Activated CD4-positive, CD25-positive, alpha-beta regulatory T cell treated with anti-CD3 and anti-CD28 coated beads, Interleukin-2, amount 50 U/mL, for 72 hours (primary cell): ENCODE measurements around the gene NUDCD2.
"Not testable (repeated sequence)": the region's sequence is repeated elsewhere in the genome, so short reads cannot be mapped to it uniquely, and the experiment has no call there.

Experiments
- DNase-seq: peaks from one replicate; pipeline ENCODE4 v3.0.0; 2021

The NUDCD2 gene

GRCh38 chr5:163463063-163463435, 3.1 kb upstream of the NUDCD2 start:
- DNase-seq, result no peak

DNA sequence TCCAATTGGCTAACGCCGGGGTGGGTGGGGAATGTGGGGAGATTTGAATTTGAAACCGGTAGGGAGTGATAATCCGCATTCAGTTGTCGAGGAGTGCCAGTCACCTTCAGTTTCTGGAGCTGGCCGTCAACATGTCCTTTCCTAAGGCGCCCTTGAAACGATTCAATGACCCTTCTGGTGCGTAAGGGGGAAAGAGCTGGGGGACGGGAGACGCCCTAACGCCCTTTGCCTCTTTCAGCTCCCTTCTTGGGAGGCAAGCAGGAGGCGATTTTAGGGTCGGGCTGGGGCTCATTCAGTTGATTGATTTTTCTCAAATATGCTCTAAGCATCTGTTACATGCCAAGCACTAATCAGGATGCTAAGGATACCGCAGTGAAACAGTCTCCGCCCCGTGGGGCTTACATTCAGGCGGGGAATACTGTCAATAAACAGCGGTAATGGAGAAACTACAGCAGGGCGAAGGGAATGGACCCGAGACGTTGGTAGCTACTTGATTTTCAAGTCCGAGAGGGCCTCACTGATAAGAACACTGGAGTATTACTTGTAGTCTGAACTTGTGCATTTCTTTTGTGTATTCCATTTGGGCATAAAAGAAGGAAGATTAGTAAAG, 765 bp upstream of the NUDCD2 start, which contains the start of gene HMMR:
TSS of gene HMMR (plus strand) at position 71 of the 610 bp plus-strand sequence. CDS start at position 132, 61 bp downstream.
- no peak for DNase-seq

GRCh38 chr5:163459462-163459818, 462 bp downstream of the NUDCD2 start:
- DNase-seq, result no peak

GRCh38 chr5:163458778-163459385, 1.0 kb downstream of the NUDCD2 start:
- no peak for DNase-seq

DNA sequence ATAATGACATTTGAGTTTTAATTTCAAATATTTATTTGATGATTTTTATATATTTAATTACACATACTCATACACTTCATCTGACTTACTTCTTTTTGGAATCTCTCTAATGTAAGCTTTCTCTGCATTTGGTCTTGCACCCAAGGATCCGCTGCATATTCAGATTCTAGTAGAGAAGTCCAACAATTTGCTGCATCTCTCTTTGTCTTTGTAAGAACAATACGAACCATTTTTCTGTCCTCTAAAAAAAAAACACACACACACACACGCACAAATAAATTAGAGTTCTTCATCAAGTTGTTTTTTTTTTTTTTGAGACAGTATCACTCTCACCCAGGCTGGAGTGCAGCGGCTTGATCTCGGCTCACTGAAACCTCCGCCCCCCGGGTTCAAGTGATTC, 3.1 kb downstream of the NUDCD2 start:
- DNase-seq, result no peak

GRCh38 chr5:163456029-163456589, 3.8 kb downstream of the NUDCD2 start:
- DNase-seq, result no peak

- not testable (repeated sequence) for DNase-seq
Observed at GRCh38 chr5:163455406-163455805, 4.5 kb downstream of the NUDCD2 start.

GRCh38 chr5:163453705-163454104, 6.2 kb downstream of the NUDCD2 start:
- DNase-seq, result no peak

DNA sequence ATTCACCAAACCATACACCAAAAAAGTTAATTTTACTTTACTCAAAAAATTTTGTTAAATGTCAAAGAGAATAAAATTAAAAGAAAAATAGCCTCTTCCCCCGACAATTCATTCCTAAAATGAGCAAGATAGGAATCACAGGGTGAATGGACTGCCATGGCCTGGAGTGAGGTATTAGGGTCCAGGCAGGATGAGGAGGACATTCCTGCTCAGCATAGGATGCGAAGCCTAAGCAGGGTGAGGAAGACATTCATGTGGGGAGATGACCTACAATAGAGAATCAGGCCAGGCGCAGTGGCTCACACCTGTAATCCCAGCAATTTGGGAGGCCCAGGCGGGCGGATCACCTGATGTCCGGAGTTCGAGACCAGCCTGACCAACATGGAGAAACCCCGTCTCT, 8.4 kb downstream of the NUDCD2 start:
- DNase-seq, result no peak

DNA sequence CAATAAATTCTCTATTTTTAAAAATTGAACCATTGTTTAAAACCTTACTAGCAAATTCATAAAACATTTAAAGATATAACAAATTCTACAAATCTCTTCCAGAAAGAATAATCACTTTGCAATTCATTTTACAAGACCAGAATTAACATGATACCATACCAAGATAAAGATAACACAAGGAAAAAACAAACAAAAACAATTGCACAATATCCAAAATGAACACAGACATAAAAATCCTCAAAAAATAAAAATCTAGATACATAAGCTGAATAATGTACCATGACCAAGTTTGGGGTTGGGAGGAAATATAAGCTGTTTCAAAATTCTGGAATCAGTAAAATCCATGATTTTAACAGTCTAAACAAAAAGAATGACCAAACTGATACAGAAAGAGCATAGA, 11.4 kb downstream of the NUDCD2 start:
- DNase-seq, result no peak

GRCh38 chr5:163447875-163448274, 12.0 kb downstream of the NUDCD2 start:
- no peak for DNase-seq

GRCh38 chr5:163447191-163447590, 12.7 kb downstream of the NUDCD2 start:
- no peak for DNase-seq

- no peak for DNase-seq
Observed at GRCh38 chr5:163445345-163445744, 14.6 kb downstream of the NUDCD2 start.

DNA sequence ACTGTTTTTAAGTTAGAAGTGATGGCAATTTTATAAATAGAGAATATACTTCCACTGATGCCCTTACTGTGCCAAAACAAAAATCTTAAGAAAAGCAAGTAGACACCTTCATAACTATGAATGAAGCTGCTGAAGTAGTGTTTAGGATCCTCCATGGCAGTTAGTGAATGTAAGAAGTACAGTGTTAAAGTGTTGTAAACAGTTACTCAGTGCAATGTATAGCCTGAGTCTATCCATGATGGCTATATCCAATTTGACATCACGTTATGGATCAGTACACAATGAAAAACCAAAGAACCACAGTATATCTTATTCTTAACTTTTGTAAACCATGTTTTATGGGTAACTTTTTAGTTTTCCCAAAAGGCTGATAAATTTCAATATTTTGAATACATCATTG, 15.4 kb downstream of the NUDCD2 start:
- no peak for DNase-seq

DNA sequence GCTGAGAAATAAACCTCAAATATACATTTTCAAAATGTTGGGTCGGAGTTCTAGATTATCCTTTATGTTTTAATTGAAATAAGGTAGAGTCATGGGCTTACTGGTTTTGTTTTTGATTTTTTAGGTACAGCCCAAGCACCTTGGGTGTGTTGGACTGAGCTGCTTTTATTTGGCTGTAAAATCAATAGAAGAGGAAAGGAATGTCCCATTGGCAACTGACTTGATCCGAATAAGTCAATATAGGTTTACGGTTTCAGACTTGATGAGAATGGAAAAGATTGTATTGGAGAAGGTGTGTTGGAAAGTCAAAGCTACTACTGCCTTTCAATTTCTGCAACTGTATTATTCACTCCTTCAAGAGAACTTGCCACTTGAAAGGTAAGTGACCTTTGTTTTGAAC, 18.9 kb downstream of the NUDCD2 start:
- no peak for DNase-seq

- DNase-seq, result no peak
Observed at GRCh38 chr5:163439092-163439425, 20.8 kb downstream of the NUDCD2 start.

GRCh38 chr5:163437309-163438182, 22.4 kb downstream of the NUDCD2 start, which contains the start of gene CCNG1:
Gene CCNG1, plus strand, starts transcription at chr5:163437595. Its CDS starts 1,662 bp downstream, at chr5:163439257.
- peak; percentile 85 for DNase-seq

- DNase-seq, result no peak
Observed at GRCh38 chr5:163437011-163437308, 22.9 kb downstream of the NUDCD2 start.

GRCh38 chr5:163436515-163436914, 23.4 kb downstream of the NUDCD2 start:
- DNase-seq, result no peak

DNA sequence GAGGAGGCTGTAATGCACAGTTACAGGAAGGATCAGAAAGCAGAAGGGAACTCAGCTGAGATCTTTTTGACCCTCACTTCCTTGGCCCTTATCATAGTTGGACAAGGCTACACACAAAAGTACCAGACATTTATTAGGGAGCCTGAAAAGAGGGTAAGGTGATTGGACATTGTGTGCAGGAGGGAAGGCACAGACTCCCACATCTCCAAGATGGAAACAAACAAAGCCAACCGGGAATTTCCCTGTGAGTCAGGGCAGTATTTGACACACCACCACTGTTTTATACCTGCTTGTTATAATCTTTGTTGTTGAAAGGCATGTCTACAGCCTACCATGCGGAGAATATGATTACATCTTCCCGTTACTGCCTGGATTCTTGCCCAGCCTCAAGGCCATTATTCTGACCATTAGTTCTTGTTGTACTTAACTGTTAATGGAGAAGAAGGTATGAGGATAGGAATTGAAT, 25.5 kb downstream of the NUDCD2 start:
- no peak for DNase-seq

DNA sequence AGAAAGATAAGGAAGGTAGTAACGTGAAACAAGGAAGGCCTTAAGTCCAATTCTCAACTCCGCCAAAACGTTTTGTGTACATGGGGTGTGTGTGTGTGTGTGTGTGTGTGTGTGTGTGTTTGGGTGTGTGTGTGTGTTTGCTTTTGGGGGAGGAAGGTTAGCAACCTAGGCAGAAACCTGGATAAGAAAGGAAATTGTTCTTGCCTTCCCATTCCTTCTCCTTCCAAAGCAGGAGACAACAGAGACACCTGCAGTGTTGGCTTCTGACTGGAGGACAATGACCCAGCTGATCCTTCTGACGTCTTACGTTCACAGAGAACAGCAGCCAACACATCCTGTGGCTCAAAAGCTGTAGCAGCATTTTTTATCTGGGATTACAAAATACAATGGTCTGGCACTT, 26.6 kb downstream of the NUDCD2 start:
- DNase-seq, result no peak

DNA sequence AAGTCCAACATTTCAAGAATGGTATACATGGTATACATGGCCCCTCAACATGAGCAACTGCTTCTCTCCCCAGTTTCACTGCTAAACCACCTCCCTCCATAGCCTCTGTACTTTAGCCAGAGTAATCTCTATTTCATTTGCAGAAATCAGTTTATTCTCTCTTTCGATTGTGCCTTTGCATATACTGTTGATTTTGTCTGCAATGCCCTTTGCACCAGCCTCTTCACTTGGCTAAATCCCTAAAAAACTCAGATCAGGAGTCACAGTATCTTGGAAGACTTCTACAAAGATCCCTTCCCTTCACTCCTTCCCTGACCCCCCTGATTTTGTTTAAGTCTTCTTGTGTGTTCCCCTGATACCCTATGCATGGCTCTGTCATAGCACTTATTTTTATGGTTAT, 27.4 kb downstream of the NUDCD2 start:
- no peak for DNase-seq

DNA sequence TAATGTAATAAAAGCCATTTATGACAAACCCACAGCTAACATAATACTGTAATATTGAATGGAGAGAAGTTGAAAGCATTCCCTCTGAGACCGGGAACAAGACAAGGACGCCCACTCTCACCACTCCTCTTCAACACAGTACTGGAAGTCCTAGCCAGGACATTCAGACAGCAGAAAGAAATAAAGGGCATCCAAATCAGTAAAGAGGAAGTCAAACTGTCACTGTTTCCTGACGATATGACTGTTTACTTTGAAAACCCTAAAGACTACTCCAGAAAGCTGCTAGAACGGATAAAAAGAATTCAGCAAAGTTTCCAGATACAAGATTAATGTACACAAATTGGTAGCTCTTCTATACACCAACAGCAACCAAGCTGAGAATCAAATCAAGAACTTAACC, 33.8 kb downstream of the NUDCD2 start:
- not testable (repeated sequence) for DNase-seq

DNA sequence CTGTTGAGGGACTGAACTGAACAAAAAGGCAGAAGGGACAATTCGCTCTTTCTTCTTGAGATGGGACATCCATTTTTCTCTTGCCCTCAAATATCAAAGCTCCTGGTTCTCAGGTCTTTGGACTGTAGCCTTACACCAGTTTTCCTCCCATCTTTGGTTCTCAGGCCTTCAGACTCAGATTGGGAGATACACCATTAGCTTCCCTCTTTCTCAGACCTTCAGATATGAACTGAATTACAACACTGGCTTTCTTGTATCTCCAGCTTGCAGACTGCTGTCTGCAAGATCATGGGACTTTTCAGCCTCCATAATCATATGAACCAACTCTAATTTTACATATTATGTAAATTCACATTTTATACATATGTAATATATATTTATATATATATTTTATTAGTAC, 35.1 kb downstream of the NUDCD2 start:
- no peak for DNase-seq
